Naive B cell (primary cell): Measurements from ENCODE around the gene SNCG. TPM values are rescaled to one million over a fixed set of nuclear protein-coding genes. Genes with fewer than 3 reads are reported as not detected.
"Not testable (repeated sequence)": the region's sequence is repeated elsewhere in the genome, so short reads cannot be mapped to it uniquely, and the experiment has no call there.

Source experiments
- ATAC-seq, 2 donors: fragments of 150-1000 bp; cut with Tn5 transposase; 2 replicates each; pipeline ENCODE4 v1.10.0; 2021; ENCODE audit warnings: low read depth in 2 of 2, mild to moderate bottlenecking in 2 of 2, moderate library complexity in 2 of 2
- DNase-seq: peaks from one replicate; pipeline ENCODE4 v3.0.0; 2022
- H3K27ac Mint-ChIP-seq, 6 donors: one replicate each; pipeline ENCODE4 v1.8.0; 2020 to 2022; ENCODE audit warnings: mild to moderate bottlenecking in 6 of 6, mixed read lengths in 6 of 6, moderate library complexity in 5 of 6, inconsistent platforms in 2 of 6
- H3K27me3 Mint-ChIP-seq, 3 donors: one replicate each; pipeline ENCODE4 v1.8.0; 2021 to 2022; ENCODE audit warnings: mixed read lengths in 3 of 3, mild to moderate bottlenecking in 1 of 3
- H3K36me3 Mint-ChIP-seq, 2 donors: one replicate each; pipeline ENCODE4 v1.8.0; 2020 to 2022; ENCODE audit warnings: mixed read lengths in 2 of 2, inconsistent platforms in 1 of 2, mild to moderate bottlenecking in 1 of 2
- H3K4me1 Mint-ChIP-seq, 3 donors: one replicate each; pipeline ENCODE4 v1.8.0; 2020 to 2022; ENCODE audit warnings: mixed read lengths in 3 of 3, inconsistent platforms in 1 of 3, mild to moderate bottlenecking in 1 of 3, moderate library complexity in 1 of 3
- H3K4me3 Mint-ChIP-seq, 8 donors: one replicate each; pipeline ENCODE4 v1.8.0; 2020 to 2022; ENCODE audit warnings: mild to moderate bottlenecking in 8 of 8, mixed read lengths in 8 of 8, moderate library complexity in 8 of 8, inconsistent platforms in 2 of 8
- H3K9me3 Mint-ChIP-seq, 7 donors: one replicate each; pipeline ENCODE4 v1.8.0; 2020 to 2022; ENCODE audit warnings: mixed read lengths in 7 of 7, mild to moderate bottlenecking in 5 of 7, inconsistent platforms in 2 of 7, moderate library complexity in 1 of 7
- polyA plus RNA-seq, 6 donors: library from polyadenylated mRNA; unstranded; fragments of 300-500 nt; fragmentation: Illumina TruSeq; gene quantifications; one replicate each; pipeline ENCODE4 v1.2.3, GENCODE V29; 2021; ENCODE audit warnings: low read depth in 6 of 6

SNCG gene
- polyA plus RNA-seq, 6 donors from 2014 or later: not detected

DNA sequence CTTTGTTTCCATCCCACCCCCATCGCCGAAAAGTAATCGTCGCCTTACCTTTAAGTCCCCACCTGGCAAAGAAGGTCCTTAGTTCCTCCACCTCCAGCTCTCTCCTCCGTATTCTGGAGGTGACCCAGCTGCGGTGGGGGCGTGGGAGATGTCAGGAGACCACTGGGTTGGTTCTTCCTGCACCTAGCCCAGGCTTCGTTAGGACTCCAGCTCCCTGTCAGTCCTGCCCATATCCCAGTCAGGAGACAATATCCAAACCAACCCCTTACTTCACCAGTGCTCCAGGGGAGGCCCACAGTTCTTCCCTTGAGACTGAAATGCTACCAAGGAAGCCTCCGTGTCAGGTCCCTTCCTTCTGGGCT is 10.6 kb downstream of the SNCG start:
- H3K9me3 Mint-ChIP-seq: peaks cover 0 to 4% (median 0%) of the 10 kb centered on the region in 7 donors
- peak overlapping the region in 6 of 8 donors; percentile 8 to 88 (median 53) for H3K4me3 Mint-ChIP-seq
- no peak for ATAC-seq
- no peak for DNase-seq
- peaks cover 21 to 43% (median 30%) of the 10 kb centered on the region in 3 donors for H3K4me1 Mint-ChIP-seq
- H3K27me3 Mint-ChIP-seq: peaks cover 12 to 24% (median 15%) of the 10 kb centered on the region in 3 donors
- no peaks in the 10 kb centered on the region for H3K36me3 Mint-ChIP-seq
- H3K27ac Mint-ChIP-seq: no peak overlapping the region

DNA sequence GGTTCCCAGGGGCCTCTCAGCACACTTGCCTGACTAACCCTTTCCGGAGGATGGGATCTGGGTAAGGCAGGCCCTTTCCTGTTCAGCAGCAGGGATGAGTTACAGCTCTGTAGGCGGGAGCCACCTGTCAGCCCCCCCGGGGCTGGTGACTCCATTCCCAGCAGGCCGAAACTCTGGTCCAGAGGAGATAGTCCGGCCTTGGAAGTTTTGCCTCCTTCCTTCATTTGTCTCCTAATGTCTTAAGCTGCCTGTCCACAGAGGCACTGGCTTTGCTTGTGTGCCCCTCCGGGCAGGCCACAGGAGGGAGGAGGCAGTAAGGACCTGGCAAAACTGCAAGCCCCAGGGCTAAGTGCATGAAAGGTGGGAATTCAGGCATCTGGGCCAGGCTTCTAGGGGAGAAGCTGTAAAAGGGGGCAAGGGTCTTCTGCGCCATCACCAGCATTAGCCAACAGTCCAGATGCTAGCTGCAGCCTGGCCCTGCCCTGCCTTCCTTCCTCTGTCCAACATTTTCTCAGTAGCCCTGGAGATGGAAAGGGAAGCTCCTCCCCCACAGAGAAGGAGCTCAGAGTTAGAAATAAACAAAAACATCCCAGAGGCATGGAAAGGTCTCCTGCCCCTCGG is 11.1 kb downstream of the SNCG start:
- peak overlapping the region in 7 of 8 donors; percentile 42 to 88 (median 68) for H3K4me3 Mint-ChIP-seq
- H3K27me3 Mint-ChIP-seq: peaks cover 12 to 24% (median 19%) of the 10 kb centered on the region in 3 donors
- H3K36me3 Mint-ChIP-seq: no peaks in the 10 kb centered on the region
- no peak for DNase-seq
- H3K9me3 Mint-ChIP-seq: peaks cover 0 to 4% (median 0%) of the 10 kb centered on the region in 7 donors
- peaks cover 21 to 43% (median 30%) of the 10 kb centered on the region in 3 donors for H3K4me1 Mint-ChIP-seq
- H3K27ac Mint-ChIP-seq: peak overlapping the region in 1 of 6 donors; percentile 18
- ATAC-seq: no peak

DNA sequence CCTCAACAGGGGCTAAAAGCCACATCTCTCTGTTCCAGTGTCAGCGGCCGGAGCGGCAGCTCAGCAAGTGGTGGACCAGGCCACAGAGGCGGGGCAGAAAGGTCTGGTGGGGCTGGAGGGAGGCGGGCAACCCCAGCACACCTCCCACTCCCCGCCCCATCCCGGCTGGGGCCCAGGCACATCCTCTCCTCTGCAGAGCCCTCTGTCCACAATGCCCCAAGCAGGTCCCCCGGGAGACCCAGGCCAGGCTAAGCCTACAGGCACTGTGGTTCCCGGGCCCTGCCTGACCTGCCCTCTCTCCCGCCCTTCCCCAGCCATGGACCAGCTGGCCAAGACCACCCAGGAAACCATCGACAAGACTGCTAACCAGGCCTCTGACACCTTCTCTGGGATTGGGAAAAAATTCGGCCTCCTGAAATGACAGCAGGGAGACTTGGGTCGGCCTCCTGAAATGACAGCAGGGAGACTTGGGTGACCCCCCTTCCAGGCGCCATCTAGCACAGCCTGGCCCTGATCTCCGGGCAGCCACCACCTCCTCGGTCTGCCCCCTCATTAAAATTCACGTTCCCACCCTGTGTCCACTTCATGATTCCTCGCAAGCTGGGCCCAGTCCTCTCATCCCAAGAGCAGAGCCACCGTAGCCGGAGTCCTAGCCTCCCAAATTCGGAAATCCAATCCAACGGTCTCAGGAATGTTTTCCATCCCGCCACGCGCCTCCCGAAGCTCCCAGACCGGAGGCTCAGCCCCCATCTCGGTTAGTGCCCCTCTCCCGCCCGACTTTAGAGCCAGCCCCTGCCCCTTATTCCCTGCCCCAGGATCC is 12.0 kb downstream of the SNCG start:
- no peak for DNase-seq
- Mint-ChIP-seq H3K4me3 (peak overlapping the region; percentile 83 to 95 (median 86)), H3K36me3 (no peaks in the 10 kb centered on the region), H3K27ac (peak overlapping the region in 4 of 6 donors; percentile 75 to 94 (median 86)), H3K4me1 (peaks cover 21 to 42% (median 30%) of the 10 kb centered on the region in 3 donors), H3K27me3 (peaks cover 11 to 24% (median 15%) of the 10 kb centered on the region in 3 donors), H3K9me3 (peaks cover 0 to 4% (median 0%) of the 10 kb centered on the region in 7 donors)
- no peak for ATAC-seq

DNA sequence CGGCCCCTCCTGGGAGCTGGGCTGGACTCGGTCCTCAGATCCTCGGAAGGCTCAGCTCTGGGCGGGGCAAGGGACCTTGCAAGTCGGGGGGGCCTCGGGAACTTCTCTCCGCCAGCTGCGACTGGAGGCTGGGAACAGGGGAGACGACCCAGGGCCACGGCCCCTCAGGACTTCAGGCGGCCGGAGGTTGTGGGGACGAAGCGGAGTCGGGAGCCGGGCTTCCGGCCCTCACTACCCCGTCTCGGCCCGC is 12.5 kb downstream of the SNCG start:
- Mint-ChIP-seq H3K27ac (peak overlapping the region in 5 of 6 donors; percentile 7 to 94 (median 82)), H3K36me3 (no peaks in the 10 kb centered on the region), H3K9me3 (peaks cover 0 to 4% (median 0%) of the 10 kb centered on the region in 7 donors), H3K27me3 (peaks cover 8 to 24% (median 15%) of the 10 kb centered on the region in 3 donors), H3K4me3 (peak overlapping the region; percentile 83 to 95 (median 86)), H3K4me1 (peaks cover 21 to 37% (median 25%) of the 10 kb centered on the region in 3 donors)
- ATAC-seq (peak in 1 of 2 donors; percentile 20), DNase-seq (no peak)

DNA sequence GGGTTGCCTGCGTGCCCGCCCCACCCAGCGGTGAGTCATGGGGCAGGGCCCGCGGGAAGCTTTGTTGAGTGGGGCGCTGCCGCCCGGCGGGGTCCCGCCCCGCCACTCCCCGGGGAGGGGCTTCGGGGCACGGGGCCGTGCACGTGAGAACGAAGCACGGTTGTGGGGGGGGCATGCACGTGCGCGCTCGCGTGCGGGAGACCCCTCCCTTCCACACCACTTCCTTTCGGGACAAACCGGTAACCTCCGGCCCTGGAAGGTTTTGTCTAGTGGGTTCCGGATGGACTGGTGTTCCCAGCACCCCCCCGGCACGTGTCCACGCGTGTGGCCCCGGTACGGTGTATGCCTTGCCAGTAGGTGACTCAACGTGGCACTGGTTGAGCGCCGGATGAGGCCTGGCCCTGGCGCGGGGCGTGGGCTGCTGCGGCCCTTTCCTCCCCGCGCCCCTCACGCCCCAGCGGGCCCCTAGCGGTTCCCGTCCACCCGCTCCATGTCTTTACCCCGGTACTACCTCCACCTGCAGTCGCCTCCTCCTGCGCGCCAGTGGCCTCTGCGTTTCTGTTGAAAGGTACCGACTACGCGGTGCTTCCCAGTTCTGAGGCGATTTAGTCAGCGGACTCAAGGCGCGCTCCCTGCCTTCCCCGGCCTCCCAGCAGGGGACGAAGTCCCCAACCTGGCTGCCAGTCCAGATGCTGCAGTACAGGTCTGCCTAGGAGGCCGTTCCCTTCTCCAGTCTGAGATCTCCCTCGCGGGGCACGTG is 13.0 kb downstream of the SNCG start:
- peak overlapping the region; percentile 83 to 95 (median 90) for H3K4me3 Mint-ChIP-seq
- H3K27me3 Mint-ChIP-seq: peaks cover 8 to 22% (median 14%) of the 10 kb centered on the region in 3 donors
- H3K27ac Mint-ChIP-seq: peak overlapping the region; percentile 49 to 94 (median 87)
- H3K4me1 Mint-ChIP-seq: peaks cover 18 to 32% (median 20%) of the 10 kb centered on the region in 3 donors
- peak; percentile 80 for DNase-seq
- peaks cover 0 to 4% (median 0%) of the 10 kb centered on the region in 7 donors for H3K9me3 Mint-ChIP-seq
- peak; percentile 87 to 89 for ATAC-seq
- no peaks in the 10 kb centered on the region for H3K36me3 Mint-ChIP-seq

- peaks cover 6 to 20% (median 8%) of the 10 kb centered on the region in 3 donors for H3K27me3 Mint-ChIP-seq
- H3K9me3 Mint-ChIP-seq: peaks cover 0 to 4% (median 0%) of the 10 kb centered on the region in 7 donors
- H3K36me3 Mint-ChIP-seq: no peaks in the 10 kb centered on the region
- peak overlapping the region; percentile 26 to 95 (median 49) for H3K27ac Mint-ChIP-seq
- no peak for ATAC-seq
- DNase-seq: no peak
- peaks cover 15 to 25% (median 16%) of the 10 kb centered on the region in 3 donors for H3K4me1 Mint-ChIP-seq
- peak overlapping the region; percentile 37 to 91 (median 76) for H3K4me3 Mint-ChIP-seq
Measured at GRCh38 chr10:86972613-86973380, 14.4 kb downstream of the SNCG start.

DNA sequence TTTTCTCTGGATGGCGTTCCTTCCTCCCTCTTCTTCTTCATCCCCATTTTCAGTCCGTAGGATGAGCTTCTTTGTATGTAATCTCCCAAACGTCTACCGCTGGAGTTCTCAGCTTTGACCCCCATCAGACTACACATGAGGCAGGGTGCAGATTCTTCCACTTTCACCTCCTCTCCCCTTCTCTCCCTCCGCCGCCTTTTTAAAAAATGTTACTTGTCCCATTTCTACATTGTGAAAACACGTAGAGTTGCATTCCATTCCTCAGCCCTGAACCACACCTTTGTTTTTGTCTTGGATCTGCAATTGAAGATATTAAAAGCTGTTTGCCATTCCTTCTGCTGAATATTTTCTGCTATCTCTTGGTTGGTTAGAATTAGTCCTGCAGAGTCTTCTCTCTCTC is 16.1 kb downstream of the SNCG start:
- H3K4me1 Mint-ChIP-seq: peaks cover 15 to 20% (median 16%) of the 10 kb centered on the region in 3 donors
- ATAC-seq (no peak), DNase-seq (no peak)
- peak overlapping the region in 1 of 8 donors; percentile 37 for H3K4me3 Mint-ChIP-seq
- peaks cover 0 to 4% (median 0%) of the 10 kb centered on the region in 7 donors for H3K9me3 Mint-ChIP-seq
- H3K27me3 Mint-ChIP-seq: peaks cover 8 to 15% (median 15%) of the 10 kb centered on the region in 3 donors
- H3K36me3 Mint-ChIP-seq: no peaks in the 10 kb centered on the region
- peak overlapping the region in 2 of 6 donors; percentile 33 to 38 for H3K27ac Mint-ChIP-seq

- H3K27ac Mint-ChIP-seq: no peak overlapping the region
- H3K36me3 Mint-ChIP-seq: no peaks in the 10 kb centered on the region
- peaks cover 0 to 4% (median 0%) of the 10 kb centered on the region in 7 donors for H3K9me3 Mint-ChIP-seq
- no peak for DNase-seq
- H3K4me3 Mint-ChIP-seq: no peak overlapping the region
- H3K27me3 Mint-ChIP-seq: peaks cover 7 to 28% (median 8%) of the 10 kb centered on the region in 3 donors
- no peak for ATAC-seq
- H3K4me1 Mint-ChIP-seq: peaks cover 9 to 13% (median 11%) of the 10 kb centered on the region in 3 donors
Measured at GRCh38 chr10:86976362-86977056, 18.1 kb downstream of the SNCG start.

- H3K4me3 Mint-ChIP-seq, H3K36me3 Mint-ChIP-seq, ATAC-seq, H3K9me3 Mint-ChIP-seq, DNase-seq, H3K4me1 Mint-ChIP-seq, H3K27ac Mint-ChIP-seq: not testable (repeated sequence)
- H3K27me3 Mint-ChIP-seq: peaks cover 7 to 20% (median 15%) of the 10 kb centered on the region in 3 donors
Measured at GRCh38 chr10:86978457-86978856, 20.1 kb downstream of the SNCG start.

DNA sequence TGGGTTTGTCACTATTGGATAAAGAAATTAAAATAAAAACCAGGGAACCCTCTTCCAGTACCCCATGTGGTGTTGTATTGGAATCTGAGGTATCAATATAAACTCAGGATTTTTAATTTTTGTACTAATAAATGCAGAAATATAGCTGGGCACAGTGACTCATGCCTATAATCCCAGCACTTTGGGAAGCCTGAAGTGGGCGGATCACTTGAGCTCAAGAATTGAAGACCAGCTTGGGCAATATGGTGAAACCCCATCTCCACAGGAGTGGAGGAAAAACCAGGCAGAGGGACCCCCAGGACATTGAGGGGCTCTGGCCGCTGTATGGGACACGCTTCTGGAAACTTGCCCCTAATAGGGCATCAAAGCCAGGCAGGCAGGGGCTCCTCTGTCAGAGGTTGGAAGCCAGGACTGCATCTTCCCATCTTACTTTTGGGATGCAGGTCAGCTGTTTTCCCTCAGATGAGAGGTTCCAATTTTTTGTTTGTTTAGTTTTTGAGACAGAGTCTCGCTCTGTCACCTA is 21.0 kb downstream of the SNCG start:
- H3K36me3 Mint-ChIP-seq: no peaks in the 10 kb centered on the region
- no peaks in the 10 kb centered on the region for H3K9me3 Mint-ChIP-seq
- no peaks in the 10 kb centered on the region for H3K4me1 Mint-ChIP-seq
- H3K27me3 Mint-ChIP-seq: peaks cover 7 to 20% (median 13%) of the 10 kb centered on the region in 3 donors
- ATAC-seq (no peak), DNase-seq (no peak)
- no peak overlapping the region for H3K27ac Mint-ChIP-seq
- H3K4me3 Mint-ChIP-seq: no peak overlapping the region

DNA sequence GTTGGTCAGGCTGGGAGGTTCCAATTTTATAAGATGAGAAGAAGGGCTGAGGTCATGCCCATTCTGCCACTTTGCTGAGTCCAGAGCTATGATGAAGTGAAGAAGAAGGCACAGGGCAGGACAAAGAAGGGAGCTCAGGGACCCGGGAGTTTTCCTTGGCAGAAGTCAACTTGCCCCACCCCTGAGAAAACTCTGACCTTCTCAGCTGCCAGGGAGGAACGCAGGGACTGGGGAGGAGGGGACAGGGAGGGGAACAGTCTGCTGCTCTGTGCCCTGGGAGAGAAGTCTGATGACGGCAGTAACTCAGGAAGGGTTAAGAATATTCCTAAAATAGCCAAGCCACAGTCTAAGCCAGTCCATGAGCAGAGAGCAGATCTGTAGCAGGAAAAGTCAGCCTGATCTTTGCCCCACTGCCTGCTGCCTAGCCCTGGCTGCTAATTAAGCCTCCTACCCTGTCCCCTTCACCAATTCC is 21.6 kb downstream of the SNCG start:
- Mint-ChIP-seq H3K36me3 (no peaks in the 10 kb centered on the region), H3K27ac (peak overlapping the region in 2 of 6 donors; percentile 27 to 36), H3K4me3 (no peak overlapping the region), H3K27me3 (peaks cover 7 to 20% (median 11%) of the 10 kb centered on the region in 3 donors), H3K4me1 (no peaks in the 10 kb centered on the region), H3K9me3 (no peaks in the 10 kb centered on the region)
- ATAC-seq: no peak
- DNase-seq: no peak

DNA sequence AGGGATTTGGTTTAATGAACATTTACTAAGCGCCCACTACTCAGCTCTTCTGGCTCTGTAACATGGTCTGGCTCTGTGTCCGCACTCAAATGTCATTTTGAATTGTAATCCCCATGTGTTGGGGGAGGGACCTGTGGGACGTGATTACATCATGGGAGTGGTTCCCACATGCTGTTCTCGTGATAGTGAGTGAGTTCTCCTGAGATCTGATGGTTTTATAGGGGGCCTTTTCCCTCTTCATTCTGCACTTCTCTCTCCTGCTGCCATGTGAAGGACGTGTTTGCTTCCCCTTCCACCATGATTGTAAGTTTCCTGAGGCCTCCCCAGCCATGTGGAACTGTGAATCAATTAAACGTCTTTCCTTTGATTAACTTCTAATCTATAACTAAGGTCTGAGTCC is 22.6 kb downstream of the SNCG start:
- H3K27me3 Mint-ChIP-seq: peaks cover 7 to 20% (median 11%) of the 10 kb centered on the region in 3 donors
- not testable (repeated sequence) for H3K4me3 Mint-ChIP-seq, H3K9me3 Mint-ChIP-seq, ATAC-seq, H3K36me3 Mint-ChIP-seq, DNase-seq, H3K4me1 Mint-ChIP-seq, H3K27ac Mint-ChIP-seq
